Astrocyte of the spinal cord (primary cell): ENCODE results near the gene SLC5A10.

Source experiments
- DNase-seq: peaks from one replicate; pipeline ENCODE4 v3.0.0; 2011; ENCODE audit warnings: low read depth, low spot score
- H3K4me3 ChIP-seq: 2 replicates; pipeline ENCODE4 v1.5.1; 2011; ENCODE audit warnings: low read depth, mild to moderate bottlenecking, low read length, moderate library complexity
- in situ Hi-C: cut with HindIII; loops from 2 replicates; pipeline ENCODE4 v1.10.0; 2017; ENCODE audit warnings: low sequenced_read_pairs
- TF ChIP-seq, protein P1 (sequence below): IDR thresholded peaks from 2 replicates; pipeline ENCODE4 v1.5.1; 2012; ENCODE audit warnings: low read depth, mild to moderate bottlenecking, low read length, inconsistent platforms

SLC5A10 gene

DNA sequence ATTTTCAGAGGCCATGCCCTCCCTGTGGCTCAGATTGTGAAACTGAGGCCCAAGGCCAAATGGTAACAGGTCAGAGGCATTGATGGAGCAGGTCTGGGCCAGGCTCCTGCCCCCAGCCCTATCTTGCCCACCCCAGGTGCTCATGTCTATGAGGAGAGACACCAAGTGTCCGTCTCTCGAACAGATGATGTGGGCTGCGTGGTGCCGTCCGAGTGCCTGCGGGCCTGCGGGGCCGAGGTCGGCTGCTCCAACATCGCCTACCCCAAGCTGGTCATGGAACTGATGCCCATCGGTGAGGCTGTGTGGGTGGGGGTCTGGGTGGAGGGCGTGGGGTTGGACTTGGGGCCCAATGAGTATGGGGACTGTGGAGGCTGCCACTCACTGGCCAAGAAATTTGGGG, 61.3 kb downstream of the SLC5A10 start:
- no peak for DNase-seq
- in situ Hi-C loops: no loop called here
- TF ChIP-seq, protein P1, sequence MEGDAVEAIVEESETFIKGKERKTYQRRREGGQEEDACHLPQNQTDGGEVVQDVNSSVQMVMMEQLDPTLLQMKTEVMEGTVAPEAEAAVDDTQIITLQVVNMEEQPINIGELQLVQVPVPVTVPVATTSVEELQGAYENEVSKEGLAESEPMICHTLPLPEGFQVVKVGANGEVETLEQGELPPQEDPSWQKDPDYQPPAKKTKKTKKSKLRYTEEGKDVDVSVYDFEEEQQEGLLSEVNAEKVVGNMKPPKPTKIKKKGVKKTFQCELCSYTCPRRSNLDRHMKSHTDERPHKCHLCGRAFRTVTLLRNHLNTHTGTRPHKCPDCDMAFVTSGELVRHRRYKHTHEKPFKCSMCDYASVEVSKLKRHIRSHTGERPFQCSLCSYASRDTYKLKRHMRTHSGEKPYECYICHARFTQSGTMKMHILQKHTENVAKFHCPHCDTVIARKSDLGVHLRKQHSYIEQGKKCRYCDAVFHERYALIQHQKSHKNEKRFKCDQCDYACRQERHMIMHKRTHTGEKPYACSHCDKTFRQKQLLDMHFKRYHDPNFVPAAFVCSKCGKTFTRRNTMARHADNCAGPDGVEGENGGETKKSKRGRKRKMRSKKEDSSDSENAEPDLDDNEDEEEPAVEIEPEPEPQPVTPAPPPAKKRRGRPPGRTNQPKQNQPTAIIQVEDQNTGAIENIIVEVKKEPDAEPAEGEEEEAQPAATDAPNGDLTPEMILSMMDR: no peak
- no peak overlapping the region for H3K4me3 ChIP-seq

DNA sequence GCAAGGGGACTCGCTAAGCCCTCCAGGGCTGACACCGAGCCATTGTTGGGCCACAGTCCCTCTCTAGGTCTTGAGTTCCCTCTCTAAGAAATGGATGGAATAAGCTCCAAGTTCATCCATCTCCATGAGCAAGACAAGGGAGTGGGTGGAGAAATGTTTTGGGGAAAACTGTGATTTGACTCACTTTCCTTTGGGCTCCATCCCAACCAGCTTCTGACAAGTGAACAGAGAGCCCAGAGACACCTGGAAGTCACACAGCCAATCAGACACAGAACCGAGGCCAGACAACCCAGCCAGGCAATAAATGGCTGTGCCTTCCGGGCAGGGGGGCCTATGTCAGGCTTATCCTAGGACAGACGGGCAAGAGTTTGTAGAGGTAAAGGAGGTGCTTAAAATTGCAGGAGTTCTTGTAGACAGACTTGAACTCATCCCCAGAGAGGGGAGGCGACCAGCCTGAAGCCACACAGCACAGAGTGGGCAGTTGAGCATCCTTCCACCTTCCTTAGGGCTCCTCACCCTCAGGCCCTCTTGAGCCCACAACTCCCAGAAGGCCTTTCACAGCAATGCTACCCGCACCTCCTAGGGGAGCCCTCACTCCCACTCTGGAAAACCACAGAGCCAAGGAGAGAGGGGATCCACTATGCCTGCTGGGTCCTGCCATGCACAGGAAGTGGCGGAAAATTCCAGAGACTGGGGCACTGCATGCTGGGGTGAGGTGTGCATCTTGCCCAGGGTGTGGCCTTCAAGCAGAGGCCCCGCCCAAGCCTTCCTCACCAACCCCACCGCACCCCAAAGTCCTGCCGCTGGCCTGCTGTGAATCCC, 62.1 kb downstream of the SLC5A10 start:
- TF ChIP-seq, protein P1: no peak
- in situ Hi-C loops: no loop called here
- no peak for DNase-seq
- no peak overlapping the region for H3K4me3 ChIP-seq

DNA sequence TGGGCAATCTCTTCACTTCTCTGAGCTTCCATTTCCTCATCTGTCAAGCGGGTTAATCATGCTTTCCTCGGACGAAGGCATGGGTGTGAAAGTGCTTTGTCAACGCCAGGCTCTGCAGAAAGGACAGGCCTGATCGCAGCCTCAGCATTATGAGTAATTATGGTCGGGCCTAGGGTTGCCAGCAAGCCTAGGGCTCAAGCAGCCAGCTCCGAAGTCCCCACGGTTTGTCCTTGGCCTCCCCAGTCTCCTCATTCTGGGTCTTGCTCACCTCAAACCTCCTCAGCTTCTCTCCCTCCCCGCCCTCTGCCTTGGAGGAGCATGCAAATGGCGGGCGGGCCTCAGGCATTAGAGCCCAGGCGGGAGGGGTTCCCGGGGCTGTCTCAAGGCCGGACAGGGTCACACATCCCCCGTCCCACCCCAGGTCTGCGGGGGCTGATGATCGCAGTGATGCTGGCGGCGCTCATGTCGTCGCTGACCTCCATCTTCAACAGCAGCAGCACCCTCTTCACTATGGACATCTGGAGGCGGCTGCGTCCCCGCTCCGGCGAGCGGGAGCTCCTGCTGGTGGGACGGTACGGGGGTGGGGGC, 62.8 kb downstream of the SLC5A10 start:
- no peak for DNase-seq
- in situ Hi-C loops: no loop called here
- H3K4me3 ChIP-seq: no peak overlapping the region
- TF ChIP-seq, protein P1: no peak

DNA sequence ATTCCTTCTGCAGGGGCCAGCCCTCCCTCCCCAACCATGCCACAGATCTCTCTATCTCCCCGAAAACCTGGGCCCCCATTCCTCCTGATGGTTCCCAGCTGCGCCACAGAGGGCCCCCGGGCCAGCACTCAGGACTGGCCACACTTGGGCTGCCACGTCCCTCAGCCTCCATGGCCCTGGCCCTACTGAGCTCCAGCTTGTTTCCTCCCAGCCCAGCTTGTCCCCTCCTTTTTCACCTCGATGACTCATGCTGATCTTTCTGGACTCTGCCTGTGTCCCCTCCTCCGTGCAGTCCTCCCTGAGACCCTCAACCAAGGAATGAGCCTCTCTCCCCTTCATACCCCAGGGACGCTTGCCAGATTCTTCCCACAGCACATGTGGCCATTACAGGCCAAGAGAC, 63.5 kb downstream of the SLC5A10 start:
- in situ Hi-C loops: no loop called here
- no peak overlapping the region for H3K4me3 ChIP-seq
- TF ChIP-seq, protein P1: no peak
- no peak for DNase-seq

DNA sequence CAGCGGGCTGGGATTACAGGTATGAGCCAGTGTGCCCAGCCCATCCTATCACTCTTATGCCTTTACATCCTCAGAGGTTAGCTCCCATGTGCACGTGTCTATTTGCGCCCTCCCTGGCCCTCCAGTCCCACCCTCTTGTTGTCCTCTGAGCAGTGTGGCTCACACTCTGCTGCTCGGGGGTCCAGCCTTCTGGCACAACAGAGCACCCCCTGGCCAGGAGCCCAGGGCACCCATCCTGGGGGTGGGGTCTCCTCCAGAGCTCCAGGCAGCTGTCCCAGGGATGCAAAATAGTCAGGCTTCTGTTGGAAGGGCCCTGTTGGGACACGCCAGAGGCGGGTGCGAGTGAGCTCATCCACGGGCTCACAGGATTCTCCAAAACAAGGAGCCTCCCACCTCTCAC, 64.3 kb downstream of the SLC5A10 start:
- no peak overlapping the region for H3K4me3 ChIP-seq
- TF ChIP-seq, protein P1: no peak
- in situ Hi-C loops: no loop called here
- no peak for DNase-seq

DNA sequence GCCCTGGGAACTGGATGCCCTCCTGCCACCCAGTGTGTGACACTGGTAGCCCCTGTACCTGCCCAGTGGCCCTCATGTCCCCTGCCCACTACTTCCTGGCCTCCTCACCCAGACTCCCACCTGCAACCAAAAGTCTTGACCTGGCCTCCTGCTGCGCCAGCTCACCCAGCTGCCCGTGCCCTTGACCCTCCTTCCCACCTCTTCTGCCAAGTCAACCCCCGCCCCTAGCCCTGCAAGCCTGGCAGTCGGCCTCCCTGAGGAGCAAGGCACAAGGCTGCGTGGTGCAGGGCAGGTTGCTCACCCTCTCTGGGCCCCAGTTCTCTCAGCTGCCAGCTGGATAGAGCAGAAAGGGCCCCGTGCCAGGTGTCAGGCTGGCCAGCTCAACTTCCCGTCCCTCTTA, 64.9 kb downstream of the SLC5A10 start:
- H3K4me3 ChIP-seq: no peak overlapping the region
- TF ChIP-seq, protein P1: no peak
- in situ Hi-C loops: no loop called here
- no peak for DNase-seq
